ENCODE data around the gene TMEM258. TPM values are rescaled to one million over a fixed set of nuclear protein-coding genes. Genes with fewer than 3 reads are reported as not detected.

The TMEM258 gene
- total and polyA plus RNA-seq, 4 donors: 31.0 to 136 (median 98.7) TPM

DNA sequence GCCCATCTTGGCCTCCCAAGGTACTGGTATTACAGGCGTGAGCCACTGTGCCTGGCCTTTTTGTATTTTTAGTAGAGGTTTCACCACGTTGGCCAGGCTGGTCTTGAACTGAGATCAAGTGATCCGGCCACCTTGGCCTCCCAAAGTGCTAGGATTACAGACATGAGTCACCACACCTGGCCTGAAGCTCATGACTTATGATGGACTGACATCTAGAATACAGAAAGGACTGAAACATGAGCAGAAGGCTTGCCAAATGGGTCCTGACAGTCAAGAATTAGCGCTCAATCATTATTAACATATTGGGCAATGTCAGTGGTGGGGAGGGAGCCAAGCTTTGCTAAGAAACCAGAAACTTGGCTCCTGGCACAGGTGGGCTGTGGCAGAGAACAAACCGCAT lies 19.4 kb upstream of the TMEM258 start (continued):
- TF ChIP-seq, protein P1, sequence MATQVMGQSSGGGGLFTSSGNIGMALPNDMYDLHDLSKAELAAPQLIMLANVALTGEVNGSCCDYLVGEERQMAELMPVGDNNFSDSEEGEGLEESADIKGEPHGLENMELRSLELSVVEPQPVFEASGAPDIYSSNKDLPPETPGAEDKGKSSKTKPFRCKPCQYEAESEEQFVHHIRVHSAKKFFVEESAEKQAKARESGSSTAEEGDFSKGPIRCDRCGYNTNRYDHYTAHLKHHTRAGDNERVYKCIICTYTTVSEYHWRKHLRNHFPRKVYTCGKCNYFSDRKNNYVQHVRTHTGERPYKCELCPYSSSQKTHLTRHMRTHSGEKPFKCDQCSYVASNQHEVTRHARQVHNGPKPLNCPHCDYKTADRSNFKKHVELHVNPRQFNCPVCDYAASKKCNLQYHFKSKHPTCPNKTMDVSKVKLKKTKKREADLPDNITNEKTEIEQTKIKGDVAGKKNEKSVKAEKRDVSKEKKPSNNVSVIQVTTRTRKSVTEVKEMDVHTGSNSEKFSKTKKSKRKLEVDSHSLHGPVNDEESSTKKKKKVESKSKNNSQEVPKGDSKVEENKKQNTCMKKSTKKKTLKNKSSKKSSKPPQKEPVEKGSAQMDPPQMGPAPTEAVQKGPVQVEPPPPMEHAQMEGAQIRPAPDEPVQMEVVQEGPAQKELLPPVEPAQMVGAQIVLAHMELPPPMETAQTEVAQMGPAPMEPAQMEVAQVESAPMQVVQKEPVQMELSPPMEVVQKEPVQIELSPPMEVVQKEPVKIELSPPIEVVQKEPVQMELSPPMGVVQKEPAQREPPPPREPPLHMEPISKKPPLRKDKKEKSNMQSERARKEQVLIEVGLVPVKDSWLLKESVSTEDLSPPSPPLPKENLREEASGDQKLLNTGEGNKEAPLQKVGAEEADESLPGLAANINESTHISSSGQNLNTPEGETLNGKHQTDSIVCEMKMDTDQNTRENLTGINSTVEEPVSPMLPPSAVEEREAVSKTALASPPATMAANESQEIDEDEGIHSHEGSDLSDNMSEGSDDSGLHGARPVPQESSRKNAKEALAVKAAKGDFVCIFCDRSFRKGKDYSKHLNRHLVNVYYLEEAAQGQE (IDR thresholded peaks at IDR 0.05): no peak
- TF ChIP-seq FOXA1 (IDR thresholded peaks at IDR 0.05): no peak
- TF ChIP-seq SP1 (IDR thresholded peaks at IDR 0.05): no peak
- TF ChIP-seq NR2F2 (IDR thresholded peaks at IDR 0.05): no peak

DNA sequence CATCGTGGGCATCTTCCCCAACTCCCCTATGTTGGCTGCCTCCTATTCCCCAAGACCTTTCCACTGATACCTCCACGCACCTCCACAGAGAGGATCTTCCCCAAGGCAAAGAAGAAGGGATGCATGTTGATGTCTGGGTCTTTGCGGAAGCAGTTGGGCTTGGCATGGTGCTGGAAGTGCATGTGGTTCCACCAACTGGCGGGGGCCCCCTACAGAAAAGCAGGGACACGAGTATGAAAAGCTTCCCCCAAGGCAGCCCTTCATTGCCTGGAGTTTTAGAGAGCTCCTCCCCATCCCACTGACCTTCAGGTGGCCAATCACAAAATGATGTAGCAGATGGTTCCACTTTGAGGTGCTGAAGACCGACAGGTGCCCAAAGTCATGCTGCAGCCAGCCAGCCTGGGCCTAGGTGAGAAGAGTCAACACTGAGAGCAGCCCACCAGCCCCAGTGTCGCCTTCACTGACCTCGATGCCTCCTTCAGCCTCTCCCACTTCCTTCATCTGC lies 18.3 kb upstream of the TMEM258 start:
- no peaks in the 10 kb centered on the region for H3K27me3 ChIP-seq (ENCODE audit: control insufficient read depth in 4 of 4, insufficient read depth in 4 of 4, low read length in 3 of 4)
- 93% methylated on average over 8 of the region's 8 CpGs for WGBS
- H3K27ac ChIP-seq (ENCODE audit: low read depth in 1 of 2, low read length in 2 of 2): no peak overlapping the region
- no peak for DNase-seq (ENCODE audit: low spot score)
- no peak for TF ChIP-seq JUND (IDR thresholded peaks at IDR 0.05)
- no peak for TF ChIP-seq HNF4G (IDR thresholded peaks at IDR 0.05)
- TF ChIP-seq, protein P2, sequence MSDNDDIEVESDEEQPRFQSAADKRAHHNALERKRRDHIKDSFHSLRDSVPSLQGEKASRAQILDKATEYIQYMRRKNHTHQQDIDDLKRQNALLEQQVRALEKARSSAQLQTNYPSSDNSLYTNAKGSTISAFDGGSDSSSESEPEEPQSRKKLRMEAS (IDR thresholded peaks at IDR 0.05): no peak
- H3K9me3 ChIP-seq (ENCODE audit: control insufficient read depth in 4 of 4, low read length in 3 of 4): no peaks in the 10 kb centered on the region
- H3K9ac ChIP-seq (ENCODE audit: low read depth in 1 of 2, low read length in 2 of 2): no peak overlapping the region
- H3K36me3 ChIP-seq (ENCODE audit: control insufficient read depth in 4 of 4, insufficient read depth in 3 of 4, low read depth in 1 of 4, low read length in 3 of 4): peaks cover 10 to 48% (median 17%) of the 10 kb centered on the region in 4 donors
- H3K4me3 ChIP-seq (ENCODE audit: low read depth in 1 of 3, low read length in 3 of 3): no peak overlapping the region
- H3K4me1 ChIP-seq (ENCODE audit: control insufficient read depth in 4 of 4, insufficient read depth in 4 of 4, low read length in 3 of 4): peaks cover 0 to 6% (median 2%) of the 10 kb centered on the region in 4 donors

DNA sequence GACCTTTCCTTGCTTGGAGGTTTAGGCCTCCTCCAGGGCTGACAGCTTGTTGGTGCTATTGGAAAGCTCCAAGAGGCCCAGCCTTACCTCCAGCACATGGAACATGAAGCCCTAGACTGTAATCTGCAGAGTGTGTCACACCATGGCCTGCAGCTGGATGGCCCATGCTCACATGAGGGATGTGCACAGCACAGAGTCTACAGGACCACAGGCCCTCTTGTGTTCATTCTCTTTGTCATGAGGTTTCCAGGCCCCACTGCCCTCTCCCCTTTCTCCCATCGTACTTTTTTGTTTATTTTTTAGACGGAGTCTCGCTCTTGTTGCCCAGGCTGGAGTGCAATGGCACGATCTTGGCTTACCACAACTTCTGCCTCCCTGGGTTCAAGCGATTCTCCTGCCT lies 14.4 kb upstream of the TMEM258 start:
- H3K27ac ChIP-seq (ENCODE audit: low read depth in 1 of 2, low read length in 2 of 2): no peak overlapping the region
- TF ChIP-seq, protein P3, sequence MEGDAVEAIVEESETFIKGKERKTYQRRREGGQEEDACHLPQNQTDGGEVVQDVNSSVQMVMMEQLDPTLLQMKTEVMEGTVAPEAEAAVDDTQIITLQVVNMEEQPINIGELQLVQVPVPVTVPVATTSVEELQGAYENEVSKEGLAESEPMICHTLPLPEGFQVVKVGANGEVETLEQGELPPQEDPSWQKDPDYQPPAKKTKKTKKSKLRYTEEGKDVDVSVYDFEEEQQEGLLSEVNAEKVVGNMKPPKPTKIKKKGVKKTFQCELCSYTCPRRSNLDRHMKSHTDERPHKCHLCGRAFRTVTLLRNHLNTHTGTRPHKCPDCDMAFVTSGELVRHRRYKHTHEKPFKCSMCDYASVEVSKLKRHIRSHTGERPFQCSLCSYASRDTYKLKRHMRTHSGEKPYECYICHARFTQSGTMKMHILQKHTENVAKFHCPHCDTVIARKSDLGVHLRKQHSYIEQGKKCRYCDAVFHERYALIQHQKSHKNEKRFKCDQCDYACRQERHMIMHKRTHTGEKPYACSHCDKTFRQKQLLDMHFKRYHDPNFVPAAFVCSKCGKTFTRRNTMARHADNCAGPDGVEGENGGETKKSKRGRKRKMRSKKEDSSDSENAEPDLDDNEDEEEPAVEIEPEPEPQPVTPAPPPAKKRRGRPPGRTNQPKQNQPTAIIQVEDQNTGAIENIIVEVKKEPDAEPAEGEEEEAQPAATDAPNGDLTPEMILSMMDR (IDR thresholded peaks at IDR 0.05; ENCODE audit: low read depth, low read length, missing input control): no peak
- TF ChIP-seq FOXA2 (IDR thresholded peaks at IDR 0.05): no peak
- no peak for TF ChIP-seq FOXA1 (IDR thresholded peaks at IDR 0.05)
- TF ChIP-seq, protein P4, sequence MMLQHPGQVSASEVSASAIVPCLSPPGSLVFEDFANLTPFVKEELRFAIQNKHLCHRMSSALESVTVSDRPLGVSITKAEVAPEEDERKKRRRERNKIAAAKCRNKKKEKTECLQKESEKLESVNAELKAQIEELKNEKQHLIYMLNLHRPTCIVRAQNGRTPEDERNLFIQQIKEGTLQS (IDR thresholded peaks at IDR 0.05): no peak
- TF ChIP-seq RAD21 (IDR thresholded peaks at IDR 0.05): no peak
- no peak for TF ChIP-seq HNF4A (conservative IDR thresholded peaks at IDR 0.05)
- no peak for TF ChIP-seq RXRA (IDR thresholded peaks at IDR 0.05)
- TF ChIP-seq, protein P1 (IDR thresholded peaks at IDR 0.05): no peak
- TF ChIP-seq, protein P2 (IDR thresholded peaks at IDR 0.05): no peak
- no peak for TF ChIP-seq TAF1 (conservative IDR thresholded peaks at IDR 0.05)
- no peak for TF ChIP-seq YY1 (IDR thresholded peaks at IDR 0.05)
- DNase-seq (ENCODE audit: low spot score): no peak
- H3K4me1 ChIP-seq (ENCODE audit: control insufficient read depth in 4 of 4, insufficient read depth in 4 of 4, low read length in 3 of 4): no peaks in the 10 kb centered on the region
- H3K9me3 ChIP-seq (ENCODE audit: control insufficient read depth in 4 of 4, low read length in 3 of 4): no peaks in the 10 kb centered on the region
- no peak overlapping the region for H3K4me3 ChIP-seq (ENCODE audit: low read depth in 1 of 3, low read length in 3 of 3)
- H3K27me3 ChIP-seq (ENCODE audit: control insufficient read depth in 4 of 4, insufficient read depth in 4 of 4, low read length in 3 of 4): no peaks in the 10 kb centered on the region
- no peak overlapping the region for H3K9ac ChIP-seq (ENCODE audit: low read depth in 1 of 2, low read length in 2 of 2)
- peaks cover 12 to 76% (median 28%) of the 10 kb centered on the region in 4 donors for H3K36me3 ChIP-seq (ENCODE audit: control insufficient read depth in 4 of 4, insufficient read depth in 3 of 4, low read depth in 1 of 4, low read length in 3 of 4)
- 70% methylated on average over 5 of the region's 5 CpGs for WGBS
